Activated CD4-positive, alpha-beta T cell treated with anti-CD3 and anti-CD28 coated beads for 36 hours (primary cell): ENCODE measurements around the gene TENM3. TPM values are rescaled to one million over a fixed set of nuclear protein-coding genes. Genes with fewer than 3 reads are reported as not detected.

Experiments used
- ATAC-seq: fragments of 200-7000 bp; cut with Tn5 transposase; one replicate; pipeline ENCODE4 v1.10.0; 2021; ENCODE audit warnings: mild to moderate bottlenecking, moderate library complexity
- CTCF ChIA-PET: fragments of 350-600 bp; sonication (Branson Sonifier 250); formaldehyde crosslinking; loops from one replicate; lab custom pipeline; 2021; ENCODE audit warnings: antibody characterized with exemption; lab: Charles Lee
- POLR2A ChIA-PET: fragments of 350-600 bp; sonication (Branson Sonifier 250); formaldehyde crosslinking; loops from one replicate; lab custom pipeline; 2021; ENCODE audit warnings: antibody characterized with exemption, inconsistent platforms; lab: Charles Lee
- DNase-seq: peaks from one replicate; pipeline ENCODE4 v3.0.0-alpha.2; 2020
- H3K27ac Mint-ChIP-seq: one replicate; pipeline ENCODE4 v1.8.0; 2021; ENCODE audit warnings: mixed read lengths
- H3K27me3 Mint-ChIP-seq: one replicate; pipeline ENCODE4 v1.8.0; 2021; ENCODE audit warnings: mixed read lengths
- H3K36me3 Mint-ChIP-seq: one replicate; pipeline ENCODE4 v1.8.0; 2021; ENCODE audit warnings: low read depth, mixed read lengths
- H3K4me1 Mint-ChIP-seq: one replicate; pipeline ENCODE4 v1.8.0; 2021; ENCODE audit warnings: mixed read lengths
- H3K4me3 Mint-ChIP-seq: one replicate; pipeline ENCODE4 v1.8.0; 2021; ENCODE audit warnings: mild to moderate bottlenecking, moderate library complexity, mixed read lengths
- H3K9me3 Mint-ChIP-seq: one replicate; pipeline ENCODE4 v1.8.0; 2021; ENCODE audit warnings: low read depth, mixed read lengths
- intact Hi-C, 2 experiments: fragments of 100-400 bp; cut with DNase I in 1 of 2; cut with micrococcal nuclease in 1 of 2; formaldehyde crosslinking; loops; one replicate each; pipeline versions ENCODE4 v1.14.2 to v1.15.1; 2022 to 2024; cut with DNase I, micrococcal nuclease
- total RNA-seq, 2 experiments: library from RNA; stranded (reverse); gene quantifications; one replicate each; pipeline ENCODE4 v1.2.3, GENCODE V29; 2021

TENM3 gene
- total RNA-seq, 2 experiments from 2014 or later: not detected

DNA sequence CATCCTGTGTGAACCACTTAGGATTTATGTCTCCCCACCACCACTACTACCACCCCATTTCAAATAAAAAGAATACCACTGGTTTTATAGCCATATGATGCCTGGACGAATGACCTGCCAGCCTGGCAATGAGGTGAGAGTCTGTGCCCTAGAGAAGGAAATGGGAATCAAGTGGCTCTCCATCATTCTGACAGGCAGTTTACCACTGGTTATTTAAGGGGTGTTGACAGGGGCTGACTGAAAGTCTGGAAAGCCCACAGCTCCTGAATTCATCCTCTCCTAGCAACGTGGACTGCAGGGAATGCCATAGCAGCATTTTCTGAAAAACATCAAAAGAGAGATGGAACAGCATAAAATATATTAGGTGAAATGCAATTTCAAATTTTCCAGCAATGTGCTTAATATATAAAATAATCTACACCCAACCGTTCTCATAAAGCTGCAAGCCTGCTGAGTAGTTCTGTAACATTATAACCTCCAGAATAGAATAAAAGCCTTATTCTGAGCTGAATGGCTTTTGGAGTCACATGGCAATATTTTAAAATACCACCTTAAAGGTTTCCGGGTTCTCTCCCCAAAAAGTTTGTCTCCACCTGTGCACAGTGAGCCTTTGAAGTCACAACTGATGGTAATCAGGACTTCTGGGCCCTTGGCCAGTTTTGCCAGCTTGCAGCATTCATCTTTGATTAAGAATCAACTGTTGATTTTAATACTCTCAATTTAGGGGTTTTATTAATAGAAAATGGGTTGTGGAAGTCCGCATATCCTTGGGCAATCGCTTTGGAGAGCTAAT, 552.4 kb downstream of the TENM3 start:
- CTCF ChIA-PET: interaction anchor here (0.9 kb wide), 1 partner anchor 316 kb away, joined by 3 read pairs; no protein-coding TSS in a partner anchor
- intact Hi-C loops: no loop called here
- POLR2A ChIA-PET: no interaction called here
- H3K4me1 Mint-ChIP-seq: no peaks in the 10 kb centered on the region
- H3K27me3 Mint-ChIP-seq: peaks cover 4% of the 10 kb centered on the region
- no peaks in the 10 kb centered on the region for H3K9me3 Mint-ChIP-seq
- no peak overlapping the region for H3K4me3 Mint-ChIP-seq
- H3K27ac Mint-ChIP-seq: no peak overlapping the region
- DNase-seq (no peak), ATAC-seq (no peak)
- H3K36me3 Mint-ChIP-seq: no peaks in the 10 kb centered on the region

DNA sequence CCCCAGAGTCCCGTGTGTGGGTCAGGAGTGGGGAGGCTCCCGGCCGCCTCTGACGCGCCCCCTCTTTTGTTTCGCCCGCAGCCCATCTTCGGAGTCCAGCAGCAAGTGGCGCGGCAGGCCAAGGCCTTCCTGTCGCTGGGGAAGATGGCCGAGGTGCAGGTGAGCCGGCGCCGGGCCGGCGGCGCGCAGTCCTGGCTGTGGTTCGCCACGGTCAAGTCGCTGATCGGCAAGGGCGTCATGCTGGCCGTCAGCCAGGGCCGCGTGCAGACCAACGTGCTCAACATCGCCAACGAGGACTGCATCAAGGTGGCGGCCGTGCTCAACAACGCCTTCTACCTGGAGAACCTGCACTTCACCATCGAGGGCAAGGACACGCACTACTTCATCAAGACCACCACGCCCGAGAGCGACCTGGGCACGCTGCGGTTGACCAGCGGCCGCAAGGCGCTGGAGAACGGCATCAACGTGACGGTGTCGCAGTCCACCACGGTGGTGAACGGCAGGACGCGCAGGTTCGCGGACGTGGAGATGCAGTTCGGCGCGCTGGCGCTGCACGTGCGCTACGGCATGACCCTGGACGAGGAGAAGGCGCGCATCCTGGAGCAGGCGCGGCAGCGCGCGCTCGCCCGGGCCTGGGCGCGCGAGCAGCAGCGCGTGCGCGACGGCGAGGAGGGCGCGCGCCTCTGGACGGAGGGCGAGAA, 556.5 kb downstream of the TENM3 start:
- Mint-ChIP-seq H3K4me1 (no peaks in the 10 kb centered on the region), H3K27ac (no peak overlapping the region), H3K9me3 (no peaks in the 10 kb centered on the region), H3K36me3 (no peaks in the 10 kb centered on the region), H3K27me3 (peaks cover 3% of the 10 kb centered on the region), H3K4me3 (no peak overlapping the region)
- POLR2A ChIA-PET: no interaction called here
- CTCF ChIA-PET: no interaction called here
- ATAC-seq: no peak
- intact Hi-C loops: loop anchor here in 1 of 2 experiments (10.0 kb wide), 1 partner anchor 1655 kb away; no protein-coding TSS in a partner anchor
- no peak for DNase-seq

DNA sequence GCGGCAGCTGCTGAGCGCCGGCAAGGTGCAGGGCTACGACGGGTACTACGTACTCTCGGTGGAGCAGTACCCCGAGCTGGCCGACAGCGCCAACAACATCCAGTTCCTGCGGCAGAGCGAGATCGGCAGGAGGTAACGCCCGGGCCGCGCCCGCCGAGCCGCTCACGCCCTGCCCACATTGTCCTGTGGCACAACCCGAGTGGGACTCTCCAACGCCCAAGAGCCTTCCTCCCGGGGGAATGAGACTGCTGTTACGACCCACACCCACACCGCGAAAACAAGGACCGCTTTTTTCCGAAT, 557.0 kb downstream of the TENM3 start:
- no peak overlapping the region for H3K4me3 Mint-ChIP-seq
- intact Hi-C loops: loop anchor here in 1 of 2 experiments (10.0 kb wide), 1 partner anchor 1655 kb away; no protein-coding TSS in a partner anchor
- H3K27ac Mint-ChIP-seq: no peak overlapping the region
- DNase-seq (no peak), ATAC-seq (no peak)
- no peaks in the 10 kb centered on the region for H3K4me1 Mint-ChIP-seq
- H3K27me3 Mint-ChIP-seq: peaks cover 3% of the 10 kb centered on the region
- no peaks in the 10 kb centered on the region for H3K36me3 Mint-ChIP-seq
- ChIA-PET POLR2A (no interaction called here), CTCF (no interaction called here)
- H3K9me3 Mint-ChIP-seq: no peaks in the 10 kb centered on the region

DNA sequence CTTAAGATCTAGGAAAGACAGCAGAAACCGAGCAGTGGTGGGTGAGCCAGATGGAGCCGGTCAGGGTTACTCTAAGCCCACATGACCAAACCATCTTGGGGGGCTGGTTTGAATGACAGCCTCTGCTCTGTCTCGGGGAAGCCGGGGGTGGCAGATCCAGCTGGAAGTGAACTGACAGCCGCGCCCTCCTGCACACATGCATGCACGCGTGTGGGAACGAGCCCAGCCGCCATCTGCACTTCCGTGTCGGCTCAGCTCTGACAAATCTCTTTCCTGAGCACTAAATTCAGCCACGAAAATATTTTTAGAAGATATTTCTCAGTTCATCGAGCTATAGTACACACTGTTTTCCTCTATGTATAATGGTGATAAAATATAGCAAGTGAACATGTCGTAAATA, 558.4 kb downstream of the TENM3 start:
- intact Hi-C loops: loop anchor here in 1 of 2 experiments (10.0 kb wide), 1 partner anchor 1657 kb away; no protein-coding TSS in a partner anchor
- H3K4me1 Mint-ChIP-seq: peaks cover 6% of the 10 kb centered on the region
- POLR2A ChIA-PET: no interaction called here
- peaks cover 2% of the 10 kb centered on the region for H3K27me3 Mint-ChIP-seq
- no peak for ATAC-seq
- H3K9me3 Mint-ChIP-seq: no peaks in the 10 kb centered on the region
- DNase-seq: no peak
- no peak overlapping the region for H3K4me3 Mint-ChIP-seq
- H3K27ac Mint-ChIP-seq: no peak overlapping the region
- CTCF ChIA-PET: interaction anchor here (1.2 kb wide), 1 partner anchor 46 kb away, joined by 3 read pairs; no protein-coding TSS in a partner anchor
- no peaks in the 10 kb centered on the region for H3K36me3 Mint-ChIP-seq

- ChIA-PET POLR2A (no interaction called here), CTCF (interaction anchor here (0.6 to 1.2 kb wide), 2 partner anchors 10 to 47 kb away, joined by 3 to 4 read pairs; no protein-coding TSS in a partner anchor)
- no peak for DNase-seq
- no peaks in the 10 kb centered on the region for H3K9me3 Mint-ChIP-seq
- no peaks in the 10 kb centered on the region for H3K36me3 Mint-ChIP-seq
- no peak overlapping the region for H3K4me3 Mint-ChIP-seq
- peaks cover 8% of the 10 kb centered on the region for H3K4me1 Mint-ChIP-seq
- no peak overlapping the region for H3K27ac Mint-ChIP-seq
- ATAC-seq: no peak
- intact Hi-C loops: loop anchor here in 1 of 2 experiments (10.0 kb wide), 1 partner anchor 1658 kb away; no protein-coding TSS in a partner anchor
- H3K27me3 Mint-ChIP-seq: peaks cover 4% of the 10 kb centered on the region
These were observed 559.4 kb downstream of the TENM3 start for GRCh38 chr4:182802621-182803020.

- H3K27me3 Mint-ChIP-seq: peaks cover 4% of the 10 kb centered on the region
- intact Hi-C loops: loop anchor here in 1 of 2 experiments (10.0 kb wide), 1 partner anchor 1658 kb away; no protein-coding TSS in a partner anchor
- POLR2A ChIA-PET: no interaction called here
- no peak for ATAC-seq
- no peak overlapping the region for H3K4me3 Mint-ChIP-seq
- CTCF ChIA-PET: interaction anchor here (0.6 kb wide), 1 partner anchor 11 kb away, joined by 4 read pairs; no protein-coding TSS in a partner anchor
- H3K4me1 Mint-ChIP-seq: peaks cover 8% of the 10 kb centered on the region
- H3K9me3 Mint-ChIP-seq: no peaks in the 10 kb centered on the region
- no peaks in the 10 kb centered on the region for H3K36me3 Mint-ChIP-seq
- H3K27ac Mint-ChIP-seq: no peak overlapping the region
- no peak for DNase-seq
These were observed 560.0 kb downstream of the TENM3 start for GRCh38 chr4:182803235-182803634.

DNA sequence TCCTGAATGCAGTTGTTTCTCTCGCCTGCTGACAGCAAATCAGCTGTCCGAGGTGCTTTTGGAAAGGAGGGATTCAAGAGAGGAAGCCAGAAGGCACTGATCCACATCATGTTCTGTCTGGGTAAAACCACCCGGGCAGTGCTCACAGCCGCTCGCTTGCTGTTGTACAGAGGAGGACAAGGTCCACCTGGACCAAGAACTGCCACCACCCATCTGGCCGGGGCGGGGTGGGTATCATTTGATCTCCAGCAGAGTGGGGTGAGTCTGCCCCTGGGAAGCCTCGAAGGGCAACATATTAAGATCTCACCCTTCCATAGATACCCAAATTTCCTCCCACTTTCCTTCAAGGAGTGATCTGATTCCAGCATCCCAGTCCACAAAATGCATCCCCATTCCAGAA, 560.9 kb downstream of the TENM3 start:
- no peak for ATAC-seq
- no peaks in the 10 kb centered on the region for H3K9me3 Mint-ChIP-seq
- CTCF ChIA-PET: interaction anchor here (0.6 to 1.5 kb wide), 2 partner anchors 327 to 1622 kb away, joined by 3 read pairs; no protein-coding TSS in a partner anchor
- no peak overlapping the region for H3K27ac Mint-ChIP-seq
- POLR2A ChIA-PET: interaction anchor here (0.6 kb wide), 1 partner anchor 219 kb away, joined by 13 read pairs; no protein-coding TSS in a partner anchor
- DNase-seq: no peak
- peaks cover 4% of the 10 kb centered on the region for H3K27me3 Mint-ChIP-seq
- peaks cover 8% of the 10 kb centered on the region for H3K4me1 Mint-ChIP-seq
- H3K36me3 Mint-ChIP-seq: no peaks in the 10 kb centered on the region
- H3K4me3 Mint-ChIP-seq: no peak overlapping the region
- intact Hi-C loops: loop anchor here in 1 of 2 experiments (10.0 kb wide), 1 partner anchor 1659 kb away; no protein-coding TSS in a partner anchor

- ChIA-PET CTCF (interaction anchor here (0.6 to 1.5 kb wide), 2 partner anchors 41 to 328 kb away, joined by 3 read pairs; no protein-coding TSS in a partner anchor), POLR2A (no interaction called here)
- intact Hi-C loops: loop anchor here (5.0 to 10.0 kb wide), 2 partner anchors 1233 to 1661 kb away; no protein-coding TSS in a partner anchor
- Mint-ChIP-seq H3K4me3 (no peak overlapping the region), H3K36me3 (no peaks in the 10 kb centered on the region), H3K4me1 (peaks cover 8% of the 10 kb centered on the region), H3K27ac (no peak overlapping the region), H3K27me3 (peaks cover 4% of the 10 kb centered on the region), H3K9me3 (no peaks in the 10 kb centered on the region)
- DNase-seq: no peak
- no peak for ATAC-seq
These were observed 562.1 kb downstream of the TENM3 start for GRCh38 chr4:182805321-182805720.

DNA sequence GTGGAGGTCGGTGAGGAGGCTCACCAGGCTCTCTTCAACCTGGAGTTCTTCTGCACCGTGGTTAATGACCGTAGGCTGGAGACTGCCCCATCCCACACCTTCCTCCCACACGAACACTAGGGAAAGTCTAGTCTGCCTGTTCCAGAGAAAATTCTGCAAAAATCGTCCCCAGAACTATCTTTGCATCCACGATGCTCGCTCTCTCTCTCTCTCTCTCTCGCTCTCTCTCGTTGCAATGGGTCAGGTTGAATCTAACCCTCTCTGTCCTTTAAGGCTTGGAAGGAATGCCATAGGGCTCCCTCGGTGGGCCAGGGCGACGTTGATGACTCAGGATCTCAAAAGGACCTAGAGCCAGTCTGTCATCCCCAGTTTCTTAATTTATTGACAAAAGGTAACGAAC, 562.5 kb downstream of the TENM3 start:
- DNase-seq: no peak
- no peaks in the 10 kb centered on the region for H3K9me3 Mint-ChIP-seq
- ATAC-seq: no peak
- no peaks in the 10 kb centered on the region for H3K36me3 Mint-ChIP-seq
- intact Hi-C loops: loop anchor here (1.0 to 10.0 kb wide), 5 partner anchors 327 to 1662 kb away; no protein-coding TSS in a partner anchor
- H3K4me1 Mint-ChIP-seq: peaks cover 8% of the 10 kb centered on the region
- H3K4me3 Mint-ChIP-seq: no peak overlapping the region
- no peak overlapping the region for H3K27ac Mint-ChIP-seq
- H3K27me3 Mint-ChIP-seq: peaks cover 4% of the 10 kb centered on the region
- CTCF ChIA-PET: interaction anchor here (0.6 kb wide), 1 partner anchor 40 kb away, joined by 3 read pairs; no protein-coding TSS in a partner anchor
- POLR2A ChIA-PET: interaction anchor here (0.7 kb wide), 1 partner anchor 256 kb away, joined by 3 read pairs; no protein-coding TSS in a partner anchor

DNA sequence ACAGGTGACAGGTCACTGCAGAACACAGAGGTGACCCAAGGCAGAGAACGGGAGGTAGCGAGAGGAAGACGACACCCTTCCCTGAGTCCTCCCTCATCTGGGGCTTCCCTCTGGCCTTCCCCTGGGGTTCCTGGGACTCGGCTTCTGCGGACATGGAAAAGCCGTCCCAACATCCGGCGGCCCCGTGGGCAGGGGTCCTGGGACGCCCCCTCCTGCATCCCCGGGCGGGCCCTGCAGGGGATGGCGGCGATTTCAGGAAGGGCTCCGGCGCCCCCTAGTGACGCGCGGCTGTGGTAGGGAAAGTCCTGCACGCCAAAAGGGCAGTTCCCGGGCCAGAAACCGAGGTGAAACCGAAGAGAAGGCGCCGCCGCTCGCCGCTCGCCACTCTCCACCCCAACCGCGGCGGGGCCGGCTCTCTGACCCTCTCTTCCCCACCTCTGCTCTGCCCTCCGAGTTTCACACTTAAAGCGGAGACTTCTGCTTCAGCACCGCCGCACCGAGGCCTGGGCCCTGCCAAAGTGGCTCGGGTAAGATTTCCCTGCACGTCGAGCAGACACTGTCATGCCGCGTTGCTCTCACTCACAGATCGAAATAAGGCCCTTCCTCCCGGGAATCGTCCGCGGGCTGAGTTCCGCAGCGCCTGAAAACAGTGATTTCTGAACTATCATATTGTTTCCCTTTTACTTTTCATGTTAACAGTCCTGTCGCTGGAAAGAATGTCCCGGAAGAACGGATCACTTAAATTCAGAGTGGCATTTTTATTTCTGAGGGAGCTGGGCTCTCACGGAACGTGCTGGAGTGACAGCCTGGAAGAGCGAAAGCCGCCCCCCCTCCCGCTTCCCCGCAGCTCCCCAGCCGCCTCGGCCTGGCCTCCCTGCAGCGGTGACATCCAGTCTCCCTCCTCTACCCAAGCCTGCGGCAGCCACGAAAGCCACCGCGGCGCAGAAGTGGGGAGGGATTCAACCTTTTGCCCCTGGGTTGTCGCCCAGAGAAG, 563.4 kb downstream of the TENM3 start:
- H3K4me3 Mint-ChIP-seq: peak overlapping the region; percentile 59
- H3K4me1 Mint-ChIP-seq: peaks cover 8% of the 10 kb centered on the region
- ChIA-PET POLR2A (interaction anchor here (0.7 kb wide), 1 partner anchor 256 kb away, joined by 3 read pairs; no protein-coding TSS in a partner anchor), CTCF (interaction anchor here (0.6 to 0.7 kb wide), 2 partner anchors 39 to 328 kb away, joined by 3 read pairs; no protein-coding TSS in a partner anchor)
- H3K27ac Mint-ChIP-seq: no peak overlapping the region
- H3K9me3 Mint-ChIP-seq: peaks cover 4% of the 10 kb centered on the region
- DNase-seq (peak; percentile 84), ATAC-seq (peak; percentile 42)
- intact Hi-C loops: loop anchor here (1.0 to 10.0 kb wide), 5 partner anchors 328 to 1663 kb away; no protein-coding TSS in a partner anchor
- peaks cover 4% of the 10 kb centered on the region for H3K27me3 Mint-ChIP-seq
- H3K36me3 Mint-ChIP-seq: no peaks in the 10 kb centered on the region
